Measurements from ENCODE around the gene PHACTR1. TPM values are rescaled to one million over a fixed set of nuclear protein-coding genes. Genes with fewer than 3 reads are reported as not detected.
"Not testable (repeated sequence)": the region's sequence is repeated elsewhere in the genome, so short reads cannot be mapped to it uniquely, and the experiment has no call there.

Gene PHACTR1
- polyA plus RNA-seq, 1 donor, result 20.1 TPM

DNA sequence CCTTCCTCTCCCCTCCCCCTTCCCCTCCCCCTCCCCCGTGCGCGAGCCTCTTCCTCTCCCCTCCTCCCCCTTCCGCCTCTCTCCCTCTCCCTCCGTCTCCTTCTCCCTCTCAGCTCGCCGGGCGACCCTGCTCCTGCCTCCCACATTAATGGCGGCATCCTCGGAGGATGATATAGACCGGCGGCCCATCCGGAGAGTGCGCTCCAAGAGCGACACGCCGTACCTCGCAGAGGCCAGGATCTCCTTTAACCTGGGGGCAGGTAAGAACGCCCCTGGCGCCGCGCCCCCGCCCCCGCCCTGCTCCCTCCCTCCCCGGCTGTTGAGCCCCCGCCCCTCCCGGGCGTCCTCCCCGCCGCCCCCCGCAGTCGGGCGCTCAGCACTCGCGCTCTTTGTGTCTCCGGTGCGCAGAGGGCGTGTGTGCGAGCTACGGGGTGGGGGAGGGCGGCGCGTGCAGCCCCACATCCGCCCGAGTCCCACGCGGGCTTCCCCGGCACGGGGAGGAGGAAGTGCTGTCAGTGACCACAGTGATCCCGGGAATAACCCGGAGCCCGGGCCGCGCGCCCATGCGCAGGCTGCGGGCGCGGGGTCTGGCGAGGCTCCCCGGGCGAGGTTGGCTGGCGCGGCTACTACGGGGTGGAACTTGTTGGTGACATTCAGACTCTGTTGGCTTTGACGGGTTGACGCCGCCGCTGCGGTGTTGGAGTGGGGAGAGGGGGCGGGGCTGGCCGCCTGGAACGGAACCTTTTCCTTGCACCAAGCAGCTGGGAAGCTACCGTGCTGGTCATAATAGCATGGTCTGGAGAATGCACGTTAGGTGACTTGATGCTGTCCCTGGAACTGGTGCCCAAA lies 33.2 kb downstream of the PHACTR1 start:
- no peak for DNase-seq

DNA sequence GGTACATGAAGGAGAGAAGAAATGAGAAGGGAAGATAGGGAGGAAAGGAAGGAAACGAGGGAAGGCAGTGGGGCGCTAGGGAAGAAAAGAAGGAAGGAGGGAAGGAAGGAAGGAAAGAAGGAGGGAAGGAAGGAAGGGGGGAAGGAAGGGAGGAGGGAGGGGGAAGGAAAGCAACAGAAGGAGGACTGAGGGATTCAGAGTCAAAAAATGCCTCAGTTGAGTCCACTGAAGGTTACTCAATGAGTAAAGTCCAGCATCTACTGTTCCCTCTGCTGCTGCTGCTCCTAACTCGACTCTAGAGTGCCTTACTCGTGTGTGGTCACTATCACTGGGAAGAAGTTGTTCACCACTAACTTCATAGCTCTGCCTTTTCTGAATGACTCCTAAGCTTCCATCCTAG lies 33.8 kb downstream of the PHACTR1 start:
- DNase-seq, result no peak

DNA sequence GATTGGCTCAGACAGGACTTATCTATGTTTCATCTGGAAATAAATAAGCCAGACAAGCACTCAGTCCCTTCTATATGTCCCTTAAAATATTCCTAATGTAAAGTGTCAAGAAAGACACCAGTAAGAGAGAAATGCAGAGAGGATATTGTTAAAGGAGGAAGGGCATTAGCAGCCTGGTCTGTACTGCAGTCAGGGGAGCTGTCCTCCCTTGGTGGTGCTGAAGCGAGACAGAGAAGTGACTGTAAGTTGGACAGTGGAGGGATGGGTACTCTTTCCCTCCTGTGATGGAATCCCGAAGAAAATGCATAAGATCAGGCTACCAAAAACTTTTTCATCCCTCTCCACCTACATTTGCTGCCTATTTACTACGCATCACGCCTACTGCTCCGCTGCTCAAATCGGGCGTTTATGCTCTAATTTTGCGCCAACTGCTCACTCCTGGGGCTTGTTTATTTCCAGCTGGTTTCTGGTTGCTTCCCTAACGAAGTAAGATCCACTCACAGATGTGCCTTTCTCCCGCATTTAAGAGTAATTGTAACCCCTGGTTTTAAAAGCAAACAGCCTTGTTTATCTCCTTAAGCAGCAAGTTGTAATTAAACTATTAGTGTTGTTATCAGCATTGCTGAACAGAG lies 35.2 kb downstream of the PHACTR1 start:
- peak; percentile 82 for DNase-seq

DNA sequence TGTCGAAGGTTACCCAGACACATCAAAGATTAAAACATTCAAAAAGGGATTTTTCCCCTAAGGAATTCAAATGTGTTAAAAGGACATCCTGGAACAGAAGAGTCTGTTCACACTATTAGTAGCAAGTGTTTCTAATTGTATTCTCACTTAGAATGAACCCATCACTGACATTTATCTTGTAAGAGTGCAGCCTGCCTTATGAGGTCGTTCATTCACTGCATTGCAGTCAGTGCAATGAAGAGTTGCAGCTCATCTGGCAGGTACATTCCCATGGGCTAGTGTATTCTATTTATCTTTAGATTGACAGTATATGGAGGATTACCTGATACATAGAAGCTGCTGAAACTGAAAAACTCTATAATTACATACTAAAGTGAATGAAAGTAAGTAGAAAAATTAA lies 36.5 kb downstream of the PHACTR1 start:
- no peak for DNase-seq

DNA sequence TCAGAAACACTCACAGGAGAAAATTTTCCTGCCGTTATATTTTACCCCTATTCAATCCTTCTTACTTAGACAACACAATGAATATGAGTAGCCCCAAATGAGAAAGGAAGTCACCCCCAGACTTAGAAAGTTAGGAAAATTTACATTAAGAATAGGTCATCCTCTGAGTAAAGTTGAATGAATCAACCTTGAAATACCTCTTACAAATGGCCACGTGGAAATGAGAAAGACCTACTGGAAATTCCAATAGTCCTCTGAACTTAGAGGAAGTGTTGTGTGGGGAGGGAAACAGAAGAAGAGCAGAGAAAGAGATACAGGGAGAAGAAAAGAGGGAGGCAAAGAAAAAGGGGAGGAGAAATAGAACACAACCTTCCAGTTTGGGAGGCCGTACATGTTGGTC lies 43.7 kb downstream of the PHACTR1 start:
- DNase-seq, result no peak

- DNase-seq, result no peak
Measured at GRCh38 chr6:12760911-12761310, 44.3 kb downstream of the PHACTR1 start.

DNA sequence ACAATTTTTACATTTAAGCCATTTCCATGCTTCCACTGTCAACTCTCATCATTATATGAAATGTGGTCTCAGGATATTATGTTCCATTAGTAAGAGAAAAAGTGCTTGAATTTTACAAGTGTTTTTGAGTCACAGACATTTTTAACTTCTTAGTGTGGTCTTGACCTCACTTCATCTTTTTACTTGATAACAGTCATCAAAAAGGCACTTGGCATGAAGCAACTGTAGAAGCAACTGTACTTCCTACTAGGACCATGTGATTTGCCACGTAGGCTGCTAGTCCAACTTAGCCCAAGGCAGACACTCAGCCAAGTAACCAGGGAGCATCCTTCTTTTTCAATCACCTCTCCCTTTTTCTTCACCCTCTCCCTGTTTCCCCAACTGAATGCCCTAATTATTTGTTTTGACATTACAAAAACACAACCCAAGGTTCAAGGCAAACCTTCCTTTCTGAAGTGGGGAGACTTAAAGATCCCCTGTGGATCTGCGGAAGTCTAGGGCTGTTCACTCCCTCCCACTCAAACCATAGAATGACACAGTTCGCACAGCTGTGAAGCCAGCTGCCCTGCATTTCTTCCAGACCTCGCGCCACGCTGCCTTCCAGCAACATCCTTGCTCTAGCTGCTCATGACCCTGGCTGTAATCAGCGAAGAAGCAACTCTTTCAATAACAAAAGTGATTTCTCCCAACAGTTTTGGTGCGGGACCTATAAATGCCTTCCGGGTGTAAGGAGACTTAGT lies 45.0 kb downstream of the PHACTR1 start:
- DNase-seq, result no peak

GRCh38 chr6:12762731-12763434 lies 46.3 kb downstream of the PHACTR1 start:
- not testable (repeated sequence) for DNase-seq

GRCh38 chr6:12766365-12766764 lies 49.8 kb downstream of the PHACTR1 start:
- DNase-seq, result no peak

GRCh38 chr6:12767016-12767415 lies 50.4 kb downstream of the PHACTR1 start:
- no peak for DNase-seq

DNA sequence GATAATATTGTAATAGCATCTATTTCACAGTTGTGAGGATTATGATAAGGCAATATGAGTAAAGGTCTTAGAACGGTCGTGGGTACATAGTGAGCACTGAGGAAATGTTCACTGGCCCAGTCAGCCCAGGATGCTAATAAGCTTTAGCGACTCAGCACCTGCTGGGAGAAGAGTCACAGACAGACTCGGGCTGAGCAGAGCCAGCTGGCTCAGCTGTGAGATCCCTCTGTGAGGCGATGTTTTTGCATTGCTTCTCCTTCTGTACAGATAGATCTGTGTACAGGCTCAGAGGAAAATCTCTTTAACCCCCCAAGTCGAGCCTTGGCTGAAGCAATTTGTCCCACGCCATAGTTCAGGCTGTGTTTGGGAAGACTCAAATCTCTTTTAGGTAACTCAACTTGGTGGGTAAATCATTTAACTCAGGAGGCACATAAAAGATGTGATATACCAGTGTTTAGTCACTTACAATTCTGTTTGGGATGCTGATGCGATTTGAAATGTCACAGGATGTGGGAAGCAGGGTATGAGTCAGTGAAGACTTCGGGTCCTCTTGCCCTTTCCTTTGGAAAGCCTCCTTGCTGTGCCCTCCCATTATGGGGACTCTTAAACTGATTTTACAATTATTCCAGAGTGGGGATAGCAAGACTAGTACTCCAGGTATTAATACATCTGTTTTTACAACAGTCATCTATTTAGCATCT lies 53.1 kb downstream of the PHACTR1 start:
- no peak for DNase-seq

DNA sequence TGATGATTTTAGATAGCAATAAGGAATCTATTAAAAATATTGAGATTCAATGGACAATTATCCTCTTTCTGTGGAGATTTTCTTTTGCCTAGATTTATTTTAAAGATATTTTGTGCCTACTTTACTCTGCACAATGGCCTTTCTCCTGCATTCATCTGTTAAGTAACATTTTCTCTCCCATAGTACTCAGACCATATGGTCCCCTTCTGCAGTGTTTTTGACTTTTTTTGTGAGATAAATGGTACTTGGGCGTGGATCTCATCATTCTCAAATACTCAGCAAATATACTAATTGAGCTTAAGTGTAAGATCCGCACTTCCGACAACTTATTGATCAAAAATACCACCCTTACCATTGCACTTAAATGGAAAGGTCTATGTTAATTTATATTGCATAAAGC lies 55.8 kb downstream of the PHACTR1 start:
- DNase-seq, result no peak

- no peak for DNase-seq
Measured at GRCh38 chr6:12776291-12776690, 59.7 kb downstream of the PHACTR1 start.

- no peak for DNase-seq
Measured at GRCh38 chr6:12779772-12780171, 63.2 kb downstream of the PHACTR1 start.

- no peak for DNase-seq
Measured at GRCh38 chr6:12782136-12782535, 65.6 kb downstream of the PHACTR1 start.

GRCh38 chr6:12785301-12785700 lies 68.7 kb downstream of the PHACTR1 start:
- no peak for DNase-seq

- DNase-seq, result no peak
Measured at GRCh38 chr6:12785921-12786320, 69.4 kb downstream of the PHACTR1 start.

DNA sequence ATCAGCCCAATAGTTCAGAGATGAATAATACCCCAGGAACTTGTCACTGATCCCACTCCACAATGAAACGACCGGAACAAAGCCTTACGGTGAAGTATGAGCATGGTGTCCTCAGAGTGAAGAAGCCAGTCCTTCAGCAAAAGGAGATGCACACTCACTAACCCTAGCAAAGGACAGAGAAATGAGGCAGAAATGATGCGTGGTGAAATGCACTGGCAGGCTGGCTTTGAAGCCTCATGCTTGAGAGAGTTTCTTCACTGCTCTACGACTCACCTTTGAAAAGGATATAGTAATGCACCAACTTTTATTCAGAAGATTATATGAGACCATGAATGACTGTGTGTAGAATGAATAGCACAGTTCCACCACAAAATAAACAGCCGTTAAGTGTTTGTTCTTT lies 74.8 kb downstream of the PHACTR1 start:
- DNase-seq, result no peak

DNA sequence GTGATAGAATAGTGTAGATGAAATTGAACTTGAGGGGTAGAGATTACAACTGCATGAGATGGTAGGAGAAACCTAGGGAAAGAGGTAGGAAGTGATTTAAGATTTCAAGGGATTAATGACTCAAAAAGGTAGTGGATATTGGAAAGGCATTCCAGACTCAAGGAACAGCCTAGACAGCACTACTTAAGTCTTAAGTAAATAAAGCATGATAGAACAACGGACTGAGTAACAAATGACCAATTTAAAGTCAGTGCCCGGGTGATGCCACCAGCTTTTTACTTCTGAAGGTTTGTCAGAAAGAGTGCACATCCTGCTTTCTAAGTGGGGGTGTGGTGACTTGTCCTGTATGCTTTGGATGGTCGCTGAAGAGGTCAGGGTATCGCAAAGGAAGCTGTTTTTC lies 81.8 kb downstream of the PHACTR1 start:
- no peak for DNase-seq

DNA sequence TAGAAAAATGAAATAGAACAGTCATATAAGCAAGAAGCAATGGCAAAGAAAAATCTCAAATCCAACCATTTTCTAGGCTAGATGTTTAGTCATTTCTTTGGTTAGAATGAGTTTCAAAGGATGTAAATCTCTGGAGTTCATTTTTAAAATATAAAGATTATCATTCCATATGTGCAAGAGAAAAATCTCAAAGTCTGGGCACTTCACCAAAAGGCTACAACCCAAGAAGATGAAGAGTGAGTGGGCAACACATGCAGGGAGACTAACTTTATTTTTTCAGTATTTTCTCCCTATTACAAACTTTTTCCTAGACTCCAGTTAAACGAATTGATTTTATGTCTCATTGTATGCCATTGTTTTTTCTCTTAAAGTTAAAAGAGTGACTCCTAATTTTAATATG lies 83.6 kb downstream of the PHACTR1 start:
- DNase-seq, result no peak

GRCh38 chr6:12801141-12801540 lies 84.6 kb downstream of the PHACTR1 start:
- DNase-seq, result no peak

DNA sequence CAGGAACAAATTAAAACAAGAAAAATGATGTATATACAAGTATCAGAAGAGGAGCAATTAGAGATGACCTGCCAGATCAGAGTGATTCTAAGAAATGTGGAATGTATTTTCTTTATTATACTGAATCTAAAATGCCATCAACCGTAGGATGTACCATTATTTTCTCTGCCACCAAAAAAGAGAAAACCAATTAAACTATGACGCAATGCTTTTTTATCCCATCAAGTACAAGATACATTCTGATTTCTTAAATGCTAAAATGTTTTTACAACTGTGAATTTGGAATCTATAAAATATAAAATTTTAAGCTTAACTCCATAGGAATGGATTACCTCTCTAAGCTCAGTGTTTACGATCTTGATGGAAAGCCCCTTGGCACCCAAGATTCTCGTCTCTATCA lies 85.9 kb downstream of the PHACTR1 start:
- no peak for DNase-seq
